Esophagus muscularis mucosa (tissue), 4 donors: ENCODE measurements around the gene NCKAP5. TPM values are rescaled to one million over a fixed set of nuclear protein-coding genes. Genes with fewer than 3 reads are reported as not detected.

Source experiments
- DNase-seq: peaks from one replicate; pipeline ENCODE4 v3.0.0-alpha.2; 2017; ENCODE audit errors: extremely low spot score
- H3K27ac ChIP-seq, 4 donors: fragments of 200-600 bp; sonication (generic); replicated peaks in 1 of 4; 1 replicate in 3 of 4; 2 replicates in 1 of 4; pipeline ENCODE4 v1.5.1; 2016 to 2019; ENCODE audit warnings: mild to moderate bottlenecking in 1 of 4
- H3K27me3 ChIP-seq, 4 donors: fragments of 200-600 bp; sonication (generic); one replicate each; pipeline versions ENCODE4 v1.5.1 to v1.6.0; 2016 to 2019
- H3K36me3 ChIP-seq, 4 donors: fragments of 200-600 bp; sonication (generic); one replicate each; pipeline ENCODE4 v1.5.1; 2016 to 2019
- H3K4me1 ChIP-seq, 4 donors: fragments of 200-600 bp; sonication (generic); one replicate each; pipeline ENCODE4 v1.5.1; 2016 to 2019
- H3K4me3 ChIP-seq, 4 donors: fragments of 200-600 bp; sonication (generic); 1 replicate in 2 of 4; 2 replicates in 2 of 4; pipeline ENCODE4 v1.5.1; 2016 to 2019; ENCODE audit warnings: mild to moderate bottlenecking in 4 of 4, moderate library complexity in 1 of 4
- H3K9me3 ChIP-seq, 4 donors: fragments of 200-600 bp; sonication (generic); 1 replicate in 3 of 4; 2 replicates in 1 of 4; pipeline ENCODE4 v1.5.1; 2016 to 2019
- CTCF ChIP-seq, 3 experiments: fragments of 200-600 bp in 2 of 3; fragments of 450-650 bp in 1 of 3; sonication (generic) in 2 of 3; IDR thresholded peaks; one replicate each; pipeline ENCODE4 v1.5.1; 2017 to 2019; ENCODE audit warnings: antibody characterized with exemption in 3 of 3, mild to moderate bottlenecking in 2 of 3, moderate library complexity in 1 of 3
- EP300 ChIP-seq: sonication (generic); formaldehyde crosslinking; IDR thresholded peaks from one replicate; pipeline ENCODE4 v1.6.1; 2017; ENCODE audit warnings: antibody characterized with exemption
- POLR2A ChIP-seq: fragments of 450-650 bp; IDR thresholded peaks from one replicate; pipeline ENCODE4 v1.6.1; 2017; ENCODE audit warnings: antibody characterized with exemption, moderate library complexity, mild to moderate bottlenecking, low read depth
- POLR2AphosphoS5 ChIP-seq, 2 donors: sonication (generic); formaldehyde crosslinking; IDR thresholded peaks; one replicate each; pipeline ENCODE4 v1.6.1; 2017; ENCODE audit warnings: antibody characterized with exemption in 2 of 2
- WGBS: methylation state at CpG from one replicate; pipeline ENCODE4 v1.1.5; 2018; 5-methylcytosine and 5-hydroxymethylcytosine counted together
- intact Hi-C: fragments of 100-400 bp; cut with DNase I; formaldehyde crosslinking; loops from one replicate; pipeline ENCODE4 v1.15.1; 2023
- total RNA-seq, 4 donors: library from RNA; depleted of rRNA; stranded (reverse); fragments of >200 nt; gene quantifications; one replicate each; pipeline versions ENCODE4 v1.1.0 to v1.2.1, GENCODE V29; 2016

NCKAP5 gene
- total RNA-seq, 4 donors from 2014 or later: 0.33 to 1.8 (median 1.0) TPM

DNA sequence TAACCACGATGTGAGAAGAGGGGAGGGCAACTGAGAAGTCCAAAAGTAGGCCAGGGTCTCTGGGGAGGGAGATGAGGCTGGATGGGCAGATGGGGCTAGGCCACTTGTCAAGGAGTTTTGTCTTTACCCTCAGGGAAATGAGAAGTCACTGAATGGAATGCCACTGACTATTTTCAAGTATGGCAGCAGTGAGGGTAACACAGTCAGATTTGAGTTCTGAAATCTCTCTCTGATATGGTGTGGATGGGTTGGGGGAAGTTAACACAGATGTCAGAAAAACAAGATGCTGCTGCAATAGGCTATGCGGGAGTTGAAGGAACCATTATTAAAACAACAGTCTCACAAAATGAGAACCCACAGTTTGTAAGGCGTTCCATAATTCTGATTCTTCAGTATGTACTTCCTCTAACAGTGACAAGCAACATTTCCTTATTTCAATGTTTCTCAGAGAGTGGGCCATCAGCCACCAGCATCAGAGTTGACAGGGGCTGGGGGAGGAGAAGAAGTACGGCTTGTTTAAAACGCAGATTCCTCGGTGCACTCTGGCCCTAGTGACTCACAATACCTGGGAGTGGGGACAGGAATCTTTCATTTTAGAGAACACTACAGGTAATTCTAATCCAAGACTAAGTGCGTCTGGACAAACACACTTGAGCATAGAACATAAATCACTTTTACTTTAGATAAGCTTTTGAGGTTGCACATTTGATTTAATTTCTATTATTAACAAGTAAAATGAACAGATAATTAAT is 596.8 kb downstream of the NCKAP5 start:
- no peak overlapping the region for H3K27ac ChIP-seq
- H3K36me3 ChIP-seq: no peaks in the 10 kb centered on the region
- DNase-seq: no peak
- 80% methylated on average over 7 of the region's 7 CpGs for WGBS
- intact Hi-C loops: no loop called here
- no peak for TF ChIP-seq POLR2AphosphoS5 (IDR thresholded peaks at IDR 0.05)
- TF ChIP-seq CTCF (IDR thresholded peaks at IDR 0.05): no peak
- no peak for TF ChIP-seq POLR2A
- no peak for TF ChIP-seq EP300
- H3K9me3 ChIP-seq: no peaks in the 10 kb centered on the region
- peaks cover 0 to 11% (median 8%) of the 10 kb centered on the region in 4 donors for H3K4me1 ChIP-seq
- no peak overlapping the region for H3K4me3 ChIP-seq
- no peaks in the 10 kb centered on the region for H3K27me3 ChIP-seq

DNA sequence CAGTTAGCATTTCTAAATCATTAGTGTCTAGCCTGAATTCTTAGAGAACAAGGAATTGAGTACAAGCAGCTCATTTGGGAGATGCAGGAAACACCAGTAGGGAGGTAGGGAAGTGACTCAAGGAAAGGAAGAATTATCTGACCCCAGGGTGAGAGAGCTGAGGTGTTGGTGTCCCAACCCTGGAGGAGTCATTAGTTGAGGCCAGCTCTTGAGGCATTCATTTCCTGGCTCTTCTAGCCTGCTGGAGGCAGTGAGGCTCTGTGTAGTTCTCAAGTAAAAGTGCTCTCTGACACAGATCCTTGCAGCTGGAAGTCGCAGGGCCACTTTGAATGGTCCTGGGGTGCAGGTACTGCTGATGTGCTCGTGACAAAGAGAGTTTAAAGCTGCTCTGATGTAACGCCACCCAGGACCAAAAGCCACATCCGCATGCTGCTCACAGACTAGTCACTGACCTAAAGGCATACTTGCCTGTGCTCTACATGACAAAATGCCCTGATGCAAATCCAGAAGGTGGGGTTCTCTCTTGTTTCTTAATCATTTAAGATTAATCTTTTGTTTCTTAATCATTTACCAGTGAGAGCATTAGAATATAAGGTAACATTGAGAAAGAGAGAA is 598.8 kb downstream of the NCKAP5 start:
- DNase-seq: no peak
- Histone ChIP-seq H3K36me3 (no peaks in the 10 kb centered on the region), H3K4me3 (no peak overlapping the region), H3K27ac (no peak overlapping the region), H3K4me1 (peaks cover 0 to 5% (median 4%) of the 10 kb centered on the region in 4 donors), H3K27me3 (no peaks in the 10 kb centered on the region), H3K9me3 (no peaks in the 10 kb centered on the region)
- no peak for TF ChIP-seq POLR2AphosphoS5 (IDR thresholded peaks at IDR 0.05)
- no peak for TF ChIP-seq EP300
- TF ChIP-seq POLR2A: no peak
- no peak for TF ChIP-seq CTCF (IDR thresholded peaks at IDR 0.05)
- intact Hi-C loops: no loop called here
- 94% methylated on average over 4 of the region's 4 CpGs for WGBS

GRCh38 chr2:132965460-132965859 is 602.8 kb downstream of the NCKAP5 start:
- H3K4me3 ChIP-seq: no peak overlapping the region
- intact Hi-C loops: no loop called here

GRCh38 chr2:132963161-132963560 is 605.1 kb downstream of the NCKAP5 start:
- no peaks in the 10 kb centered on the region for H3K4me1 ChIP-seq
- DNase-seq: no peak
- H3K9me3 ChIP-seq: no peaks in the 10 kb centered on the region
- H3K36me3 ChIP-seq: no peaks in the 10 kb centered on the region
- intact Hi-C loops: no loop called here
- H3K4me3 ChIP-seq: no peak overlapping the region
- 67% methylated on average over 2 of the region's 2 CpGs for WGBS
- H3K27me3 ChIP-seq: no peaks in the 10 kb centered on the region
- no peak overlapping the region for H3K27ac ChIP-seq
- TF ChIP-seq CTCF (IDR thresholded peaks at IDR 0.05) (no peak), POLR2AphosphoS5 (IDR thresholded peaks at IDR 0.05) (no peak), EP300 (no peak), POLR2A (no peak)

More at GRCh38 chr2:132965460-132965859, 602.8 kb downstream of the NCKAP5 start:
- DNase-seq: no peak
- Histone ChIP-seq H3K36me3 (no peaks in the 10 kb centered on the region), H3K4me1 (no peaks in the 10 kb centered on the region), H3K9me3 (no peaks in the 10 kb centered on the region), H3K27me3 (no peaks in the 10 kb centered on the region), H3K27ac (no peak overlapping the region)
- TF ChIP-seq POLR2AphosphoS5 (IDR thresholded peaks at IDR 0.05) (no peak), CTCF (IDR thresholded peaks at IDR 0.05) (no peak), POLR2A (no peak)
